Mammary epithelial cell (primary cell): ENCODE results near the gene ACTR6.

Source experiments
- CTCF ChIP-seq, 2 donors: IDR thresholded peaks in 1 of 2; conservative IDR thresholded peaks in 1 of 2; 2 replicates each; pipeline ENCODE4 v1.5.1; 2011 to 2012; ENCODE audit warnings: inconsistent platforms in 2 of 2, low read length in 2 of 2, mild to moderate bottlenecking in 2 of 2, control low read depth in 1 of 2, low read depth in 1 of 2; ENCODE audit not compliant: insufficient read depth in 1 of 2; ENCODE audit errors: extremely low read depth in 1 of 2
- EZH2 ChIP-seq: IDR thresholded peaks from 2 replicates; pipeline ENCODE4 v1.6.1; 2012; ENCODE audit warnings: low read length, inconsistent platforms, borderline replicate concordance

- TF ChIP-seq CTCF (conservative IDR thresholded peaks at IDR 0.05 in 1 of 2, IDR thresholded peaks at IDR 0.05 in 1 of 2; ENCODE audit: extremely low read depth in 1 of 2, insufficient read depth in 1 of 2, low read depth in 1 of 2, low read length in 2 of 2) (no peak), EZH2 (no peak)
Observed at GRCh38 chr12:100168562-100168961, 32.1 kb upstream of the ACTR6 start.
